GM19351 (cell line): ENCODE results near the gene ZBED2.
"Not testable (repeated sequence)": the region's sequence is repeated elsewhere in the genome, so short reads cannot be mapped to it uniquely, and the experiment has no call there.

Source experiments
- ATAC-seq: cut with Tn5 transposase; IDR thresholded peaks from one replicate; pipeline ENCODE4 v1.9.1; 2021; ENCODE audit warnings: mild to moderate bottlenecking, moderate library complexity; ENCODE audit not compliant: unreplicated experiment

The ZBED2 gene

DNA sequence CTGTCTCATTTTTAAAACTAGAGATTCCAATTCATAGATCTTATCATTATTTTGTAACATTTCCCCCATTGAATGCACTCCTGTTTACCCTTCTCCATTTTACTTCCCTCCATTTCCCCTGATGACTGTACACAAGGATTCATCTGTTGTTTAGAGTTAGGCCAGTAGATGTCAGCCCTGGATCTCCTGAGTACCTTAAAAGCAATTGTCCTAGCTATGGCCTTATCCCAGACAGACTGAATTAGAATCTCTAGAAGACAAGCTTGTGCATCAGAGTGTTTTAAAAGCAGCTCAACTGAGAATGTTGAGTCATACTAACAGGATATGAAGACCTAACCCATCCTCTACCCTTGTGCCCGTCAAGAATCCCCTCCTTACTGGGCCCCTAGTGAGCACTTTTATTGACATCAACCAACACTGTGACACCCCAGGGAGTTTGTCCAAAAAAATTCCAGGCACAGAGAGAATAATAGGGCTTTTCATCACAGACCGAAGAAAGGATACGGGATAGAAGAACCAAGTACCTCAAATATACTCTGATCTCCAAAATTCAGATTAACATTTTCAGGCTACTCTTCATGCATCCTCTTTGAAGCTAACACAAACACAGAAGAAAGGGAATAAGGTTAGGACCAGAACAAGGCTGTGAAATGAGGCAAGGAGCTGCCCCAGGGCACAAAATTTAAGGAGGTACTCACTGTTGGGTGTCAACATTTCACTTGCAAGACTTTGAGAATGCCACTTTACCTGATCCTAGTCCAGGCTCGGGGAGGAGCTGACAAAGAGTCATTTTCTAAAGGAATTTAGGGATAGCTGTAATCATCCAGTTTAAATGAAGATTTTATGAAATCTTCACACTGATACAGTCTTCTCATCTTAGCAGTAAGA is 17.1 kb downstream of the ZBED2 start:
- ATAC-seq, result peak; percentile 96

DNA sequence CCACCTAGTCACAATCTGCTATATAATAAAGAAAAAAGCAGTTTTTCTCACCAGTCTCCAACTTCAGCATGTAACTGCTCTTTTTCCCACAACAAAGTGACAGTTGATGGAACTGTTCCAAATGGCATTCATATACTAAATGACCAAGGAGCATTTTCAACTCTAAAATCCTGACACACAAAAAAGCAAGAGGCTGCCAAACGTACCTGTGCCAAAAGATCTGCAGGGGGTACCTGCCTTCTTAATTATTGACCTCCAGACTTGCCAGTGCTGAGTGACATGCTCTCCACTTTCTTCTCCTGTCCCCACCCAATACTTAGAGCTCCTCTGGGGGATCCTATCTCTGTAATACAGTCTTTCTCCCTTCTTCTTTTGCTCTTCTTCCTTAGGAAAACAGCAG is 18.0 kb downstream of the ZBED2 start:
- no peak for ATAC-seq

DNA sequence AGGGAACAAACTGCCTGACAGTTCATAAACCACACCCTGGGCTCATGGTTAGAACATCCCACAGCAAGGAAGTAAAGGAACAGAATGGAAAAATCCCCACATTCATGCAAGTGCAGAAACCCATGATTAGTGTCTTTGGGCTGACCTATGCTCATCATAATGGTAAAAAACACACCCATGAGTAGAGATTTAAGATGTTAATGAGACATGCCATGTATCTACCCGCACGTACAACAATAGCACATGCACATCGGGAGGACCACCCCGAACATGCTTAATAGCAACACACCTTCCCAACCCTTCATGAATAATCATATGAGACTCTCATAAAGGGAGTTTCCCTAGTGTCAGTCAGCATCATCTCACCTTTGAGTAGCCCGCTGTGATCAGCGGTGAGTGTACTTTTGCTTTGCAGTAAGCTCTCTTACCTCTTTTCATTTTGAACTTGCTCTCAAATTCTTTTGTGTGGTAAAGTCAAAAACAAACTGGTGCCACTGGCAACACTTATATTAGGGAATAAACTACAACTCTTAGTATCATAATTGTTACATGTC is 23.2 kb downstream of the ZBED2 start:
- no peak for ATAC-seq

DNA sequence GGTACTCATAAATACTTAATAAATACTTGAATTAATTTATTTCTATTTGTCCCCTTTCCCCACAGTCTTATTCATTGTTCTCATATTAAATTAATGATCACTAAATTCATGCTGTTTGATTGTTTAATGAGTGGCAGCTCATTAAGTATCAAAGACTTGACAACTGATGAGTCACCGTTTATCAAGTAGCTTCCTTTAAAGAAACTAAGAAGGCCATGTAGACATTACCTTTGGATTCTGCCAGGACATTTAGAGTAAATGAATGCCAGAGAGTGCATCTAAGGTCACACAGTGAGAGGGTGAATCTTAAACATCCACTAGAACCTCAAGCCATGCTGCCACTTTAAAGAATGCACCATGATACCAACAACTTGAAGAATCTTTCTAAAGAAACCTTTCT is 23.9 kb downstream of the ZBED2 start:
- ATAC-seq, result no peak

DNA sequence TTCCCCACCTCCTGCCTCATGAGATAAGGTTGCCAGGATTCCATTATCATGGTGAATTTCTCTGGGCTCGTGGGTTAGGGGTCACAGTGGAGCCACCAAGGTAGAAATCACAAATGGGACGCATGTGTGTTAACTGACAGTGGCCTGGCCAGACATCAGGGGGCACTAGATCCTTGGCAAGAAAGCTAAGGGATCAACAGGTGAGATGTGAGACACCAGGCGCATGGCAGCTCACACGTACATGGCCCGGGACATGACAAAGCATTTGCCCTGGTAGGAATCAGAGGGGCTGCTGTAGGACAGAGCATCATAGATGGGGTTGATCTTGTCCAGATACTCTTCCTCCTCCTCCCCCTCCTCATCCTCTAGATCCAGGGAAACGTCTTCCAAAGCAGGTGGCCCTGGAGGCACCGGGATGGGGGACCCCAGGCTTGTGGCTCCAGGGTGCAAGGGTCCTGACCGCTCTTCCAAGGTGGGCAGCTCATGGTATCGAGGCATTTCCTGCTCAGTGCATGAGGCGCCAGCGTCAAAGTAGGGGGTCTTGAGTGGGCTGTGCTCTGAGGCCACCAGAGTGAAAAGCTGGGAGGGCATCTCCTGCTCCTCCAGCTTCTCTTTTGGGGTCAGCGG is 24.6 kb downstream of the ZBED2 start:
- ATAC-seq, result no peak

DNA sequence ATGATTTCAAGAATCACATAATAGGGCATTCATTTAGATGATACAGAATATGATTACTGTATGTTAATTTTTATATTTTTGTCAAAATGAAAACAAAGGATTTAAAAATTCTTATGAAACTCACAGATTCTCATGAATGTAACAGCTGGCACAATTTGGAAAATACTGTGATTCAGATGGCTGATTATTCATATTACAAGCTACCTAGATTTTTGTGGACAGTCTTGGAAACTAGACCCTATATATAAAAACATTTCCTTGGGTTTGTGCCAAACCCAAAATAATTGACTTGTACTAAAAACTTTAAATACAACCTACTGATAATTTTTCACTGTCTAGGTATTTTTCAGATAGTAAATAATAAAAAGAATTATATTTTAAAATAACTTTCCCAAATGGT is 26.2 kb downstream of the ZBED2 start:
- no peak for ATAC-seq

DNA sequence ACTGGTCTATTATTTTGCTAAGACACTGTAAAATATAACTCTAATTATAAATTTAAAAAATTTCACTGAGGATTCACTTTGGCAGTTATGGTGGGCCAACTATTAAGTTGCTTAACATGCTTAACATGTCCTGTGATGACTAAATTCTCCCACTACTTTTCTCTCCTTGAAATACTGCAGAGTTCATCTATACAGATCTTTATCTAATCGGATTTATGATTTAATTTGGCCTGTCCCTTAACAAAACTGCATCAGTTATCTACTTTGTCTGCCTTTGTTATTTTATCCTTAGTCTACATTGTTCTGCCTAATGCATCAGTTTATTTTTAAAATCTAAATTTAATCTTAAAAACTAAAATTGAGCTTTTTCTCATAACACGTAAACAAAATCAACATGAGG is 26.8 kb downstream of the ZBED2 start:
- no peak for ATAC-seq

DNA sequence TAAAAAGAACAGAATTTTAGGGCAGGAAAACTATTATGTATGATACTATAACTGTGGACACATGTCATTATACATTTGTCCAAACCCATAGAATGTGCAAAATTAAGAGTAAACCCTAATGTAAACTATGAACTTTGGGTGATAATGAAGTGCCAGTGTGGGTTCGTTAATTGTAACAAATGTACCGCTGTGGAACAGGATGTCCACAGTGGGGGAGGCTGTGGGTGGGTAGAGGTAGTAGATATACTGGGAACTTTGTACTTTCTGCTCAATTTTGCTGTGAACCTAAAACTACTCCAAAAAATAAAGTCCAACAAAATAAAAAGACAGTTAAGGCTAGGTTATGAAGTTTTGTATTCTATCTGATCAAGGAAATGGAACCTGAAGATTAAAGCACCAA is 28.3 kb downstream of the ZBED2 start:
- ATAC-seq, result no peak

DNA sequence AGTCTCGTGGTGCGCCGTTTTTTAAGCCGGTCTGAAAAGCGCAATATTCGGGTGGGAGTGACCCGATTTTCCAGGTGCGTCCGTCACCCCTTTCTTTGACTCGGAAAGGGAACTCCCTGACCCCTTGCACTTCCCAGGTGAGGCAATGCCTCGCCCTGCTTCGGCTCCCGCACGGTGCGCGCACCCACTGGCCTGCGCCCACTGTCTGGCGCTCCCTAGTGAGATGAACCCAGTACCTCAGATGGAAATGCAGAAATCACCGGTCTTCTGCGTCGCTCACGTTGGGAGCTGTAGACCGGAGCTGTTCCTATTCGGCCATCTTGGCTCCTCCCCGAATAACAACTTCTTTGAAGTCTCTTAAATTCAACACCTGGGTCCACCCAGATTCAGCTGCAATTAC is 33.2 kb downstream of the ZBED2 start:
- ATAC-seq, result not testable (repeated sequence)

DNA sequence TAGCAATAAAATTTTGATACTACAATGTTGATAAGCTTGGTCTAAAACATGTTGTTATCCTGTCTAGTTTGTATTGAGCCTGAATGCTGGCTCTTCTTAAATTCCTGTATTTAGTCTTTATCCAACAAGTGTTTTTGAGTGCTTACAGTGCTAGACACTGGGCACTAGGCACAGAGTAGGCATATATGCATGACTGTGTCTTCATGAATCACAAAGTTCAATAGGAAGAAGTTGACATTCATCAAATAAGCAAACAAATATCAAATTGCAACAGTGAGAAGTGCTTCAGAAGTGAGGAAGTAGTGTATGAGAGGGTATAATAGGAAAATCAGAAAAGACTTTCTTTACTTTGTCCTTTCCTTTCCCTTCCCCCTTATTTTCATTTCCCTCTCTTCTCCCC is 46.4 kb downstream of the ZBED2 start:
- no peak for ATAC-seq

DNA sequence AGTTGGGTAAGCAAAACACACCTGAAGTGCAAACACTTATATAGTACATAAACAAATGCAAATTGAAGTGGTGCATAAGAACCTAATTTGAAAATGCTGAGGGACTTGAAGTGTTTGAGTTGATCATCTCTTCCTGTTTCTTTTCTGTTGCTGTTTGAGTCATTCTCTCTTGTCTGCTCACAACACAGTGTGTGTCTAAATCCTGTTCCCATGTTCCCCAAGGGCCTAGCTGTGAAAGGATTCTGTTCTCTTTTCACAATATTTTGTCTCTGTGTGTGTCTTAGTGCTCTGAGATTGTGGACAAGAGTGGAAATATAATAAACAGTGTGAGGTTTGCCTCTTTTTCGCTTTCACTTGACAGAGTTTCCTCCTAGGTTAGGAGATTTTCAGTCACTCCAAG is 47.1 kb downstream of the ZBED2 start:
- peak; percentile 61 for ATAC-seq

DNA sequence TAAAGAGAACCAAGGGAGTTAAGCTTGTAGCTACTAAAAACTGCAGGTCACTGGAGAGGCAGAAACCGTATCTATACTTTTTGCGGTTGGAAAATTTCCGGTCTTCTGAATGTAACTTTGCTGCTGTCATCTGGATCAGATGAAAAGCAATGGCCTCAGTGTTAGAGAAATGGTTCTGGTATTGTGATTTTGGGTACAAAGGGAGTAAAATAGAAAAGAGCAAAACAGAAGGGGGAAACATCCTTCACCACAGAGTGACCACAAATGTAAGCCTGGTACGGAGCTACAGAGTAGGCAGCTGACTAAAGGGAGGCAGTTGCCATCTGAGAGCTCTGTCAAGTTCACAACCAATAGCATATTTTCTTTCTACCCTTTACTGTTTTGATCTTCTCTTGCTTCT is 47.5 kb downstream of the ZBED2 start:
- peak; percentile 79 for ATAC-seq

DNA sequence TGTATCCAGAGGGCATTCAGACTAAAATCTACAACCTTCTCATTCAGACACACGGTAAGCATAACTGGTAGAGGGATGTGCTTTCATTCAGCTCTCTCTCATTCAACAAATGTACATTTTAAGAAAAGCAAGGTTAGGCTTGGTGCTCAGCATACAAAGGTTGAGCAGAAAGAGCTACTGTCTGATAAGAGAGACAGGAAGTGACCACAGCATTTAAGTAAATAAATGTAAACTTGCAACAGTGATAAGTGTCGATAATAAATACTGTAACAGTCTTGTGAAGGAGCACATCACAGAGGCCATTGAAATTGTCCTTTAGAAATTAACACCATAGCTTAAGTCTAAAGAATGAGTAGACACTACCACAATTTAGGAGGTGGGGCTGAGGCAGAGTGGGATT is 49.8 kb downstream of the ZBED2 start:
- ATAC-seq, result no peak
